Frontal cortex (tissue), 4 donors: ENCODE data around the gene JMJD1C. TPM values are rescaled to one million over a fixed set of nuclear protein-coding genes. Genes with fewer than 3 reads are reported as not detected.
"Not testable (repeated sequence)": the region's sequence is repeated elsewhere in the genome, so short reads cannot be mapped to it uniquely, and the experiment has no call there.

Experiments used
- DNase-seq, 2 donors: peaks; one replicate each; pipeline ENCODE4 v3.0.0; 2012; ENCODE audit warnings: low spot score in 2 of 2
- FAIRE-seq: peaks from 2 replicates; lab custom pipeline; 2012; peaks lifted over from hg19 to GRCh38; lab: Jason Lieb, UNC
- total RNA-seq: library from RNA; depleted of rRNA; stranded (reverse); fragments of >200 nt; gene quantifications from one replicate; pipeline ENCODE4 v1.2.3, GENCODE V29; 2014
- donor health status: control.
- donor health status: control.
- donor health status: control.

Gene JMJD1C
- total RNA-seq, 1 donor from 2014 or later = 165 TPM

- no peak for FAIRE-seq
- no peak for DNase-seq
Observed at GRCh38 chr10:63374991-63375390, 90.8 kb downstream of the JMJD1C start.

GRCh38 chr10:63373176-63373575 is 92.6 kb downstream of the JMJD1C start:
- FAIRE-seq (no peak), DNase-seq (no peak)

GRCh38 chr10:63369711-63370110 is 96.1 kb downstream of the JMJD1C start:
- FAIRE-seq (no peak), DNase-seq (no peak)

GRCh38 chr10:63368365-63368764 is 97.4 kb downstream of the JMJD1C start:
- no peak for DNase-seq
- FAIRE-seq = no peak

- DNase-seq (no peak), FAIRE-seq (no peak)
Observed at GRCh38 chr10:63366933-63367332, 98.8 kb downstream of the JMJD1C start.

GRCh38 chr10:63365976-63366765 is 99.6 kb downstream of the JMJD1C start:
- FAIRE-seq = no peak
- no peak for DNase-seq

- FAIRE-seq (no peak), DNase-seq (no peak)
Observed at GRCh38 chr10:63364918-63365317, 100.9 kb downstream of the JMJD1C start.

- no peak for DNase-seq
- FAIRE-seq = no peak
Observed at GRCh38 chr10:63363951-63364350, 101.8 kb downstream of the JMJD1C start.

GRCh38 chr10:63355682-63356081 is 110.1 kb downstream of the JMJD1C start:
- FAIRE-seq = no peak

GRCh38 chr10:63352976-63353375 is 112.8 kb downstream of the JMJD1C start:
- FAIRE-seq (no peak), DNase-seq (no peak)

More at GRCh38 chr10:63355682-63356081, 110.1 kb downstream of the JMJD1C start:
- DNase-seq = no peak

- DNase-seq = no peak
Observed at GRCh38 chr10:63348245-63348850, 117.4 kb downstream of the JMJD1C start.

GRCh38 chr10:63346015-63346441 is 119.7 kb downstream of the JMJD1C start:
- DNase-seq = no peak

More at GRCh38 chr10:63348245-63348850, 117.4 kb downstream of the JMJD1C start:
- no peak for FAIRE-seq

GRCh38 chr10:63344269-63344668 is 121.5 kb downstream of the JMJD1C start:
- no peak for FAIRE-seq

More at GRCh38 chr10:63346015-63346441, 119.7 kb downstream of the JMJD1C start:
- FAIRE-seq = no peak

GRCh38 chr10:63343476-63343875 is 122.3 kb downstream of the JMJD1C start:
- no peak for DNase-seq
- no peak for FAIRE-seq

More at GRCh38 chr10:63344269-63344668, 121.5 kb downstream of the JMJD1C start:
- DNase-seq = no peak

- not testable (repeated sequence) for FAIRE-seq, DNase-seq
Observed at GRCh38 chr10:63339640-63340039, 126.1 kb downstream of the JMJD1C start.

- no peak for DNase-seq
- FAIRE-seq = no peak
Observed at GRCh38 chr10:63337455-63338251, 128.1 kb downstream of the JMJD1C start.

GRCh38 chr10:63331586-63331985 is 134.2 kb downstream of the JMJD1C start:
- FAIRE-seq = no peak
- no peak for DNase-seq

- FAIRE-seq = no peak
- no peak for DNase-seq
Observed at GRCh38 chr10:63324495-63324854, 141.3 kb downstream of the JMJD1C start.

GRCh38 chr10:63323701-63324494 is 141.9 kb downstream of the JMJD1C start:
- DNase-seq (no peak), FAIRE-seq (no peak)

- DNase-seq = no peak
- FAIRE-seq = no peak
Observed at GRCh38 chr10:63320683-63321082, 145.1 kb downstream of the JMJD1C start.
